Putamen (tissue), 1 donor: ENCODE results near the gene PPFIA3.

ENCODE experiments used
- DNase-seq: peaks from one replicate; pipeline ENCODE4 v3.0.0-alpha.2; 2016; ENCODE audit warnings: low spot score

PPFIA3 gene

GRCh38 chr19:49182848-49183375, 63.6 kb downstream of the PPFIA3 start:
- DNase-seq: no peak

GRCh38 chr19:49186108-49186507, 66.8 kb downstream of the PPFIA3 start:
- no peak for DNase-seq

GRCh38 chr19:49188626-49189200, 69.4 kb downstream of the PPFIA3 start:
- DNase-seq: no peak

- no peak for DNase-seq
These were observed 69.9 kb downstream of the PPFIA3 start for GRCh38 chr19:49189259-49189658.

- no peak for DNase-seq
These were observed 71.4 kb downstream of the PPFIA3 start for GRCh38 chr19:49190781-49191180.

GRCh38 chr19:49193822-49194394, 74.6 kb downstream of the PPFIA3 start:
- no peak for DNase-seq

GRCh38 chr19:49194408-49194807, 75.1 kb downstream of the PPFIA3 start:
- DNase-seq: no peak

- no peak for DNase-seq
These were observed 77.3 kb downstream of the PPFIA3 start for GRCh38 chr19:49196527-49197240.

- no peak for DNase-seq
These were observed 81.0 kb downstream of the PPFIA3 start for GRCh38 chr19:49200238-49200862.
